CD4-positive, alpha-beta T cell (primary cell): ENCODE data around the gene RBBP4. TPM values are rescaled to one million over a fixed set of nuclear protein-coding genes. Genes with fewer than 3 reads are reported as not detected.

Source experiments
- ATAC-seq: fragments of 200-7000 bp; cut with Tn5 transposase; one replicate; pipeline ENCODE4 v1.10.0; 2022; ENCODE audit warnings: mild to moderate bottlenecking; ENCODE audit not compliant: poor library complexity
- CTCF ChIA-PET: fragments of 350-600 bp; sonication (Branson Sonifier 250); formaldehyde crosslinking; loops from one replicate; lab custom pipeline; 2021; ENCODE audit warnings: antibody characterized with exemption, inconsistent platforms; lab: Charles Lee
- POLR2A ChIA-PET: fragments of 350-600 bp; sonication (Branson Sonifier 250); formaldehyde crosslinking; loops from one replicate; lab custom pipeline; 2021; ENCODE audit warnings: antibody characterized with exemption, inconsistent platforms; lab: Charles Lee
- DNase-seq, 14 experiments: peaks; one replicate each; pipeline ENCODE4 v3.0.0-alpha.2; 2013 to 2020; ENCODE audit warnings: mixed read lengths in 2 of 14
- H3K27ac ChIP-seq, 2 donors: one replicate each; pipeline versions ENCODE4 v1.5.1 to v1.7.0; 2013; ENCODE audit warnings: low read length in 2 of 2, low read depth in 1 of 2, mild to moderate bottlenecking in 1 of 2
- H3K27me3 ChIP-seq, 2 experiments: 1 replicate in 1 of 2; 2 replicates in 1 of 2; pipeline versions ENCODE4 v1.6.1 to v1.7.0; 2013; ENCODE audit warnings: low read length in 2 of 2, control low read depth in 1 of 2, mild to moderate bottlenecking in 1 of 2, moderate library complexity in 1 of 2; ENCODE audit not compliant: insufficient read depth in 2 of 2, control insufficient read depth in 1 of 2
- H3K36me3 ChIP-seq: one replicate; pipeline ENCODE4 v1.6.1; 2013; ENCODE audit warnings: low read length, control low read depth; ENCODE audit not compliant: insufficient read depth
- H3K4me1 ChIP-seq: one replicate; pipeline ENCODE4 v1.6.1; 2013; ENCODE audit warnings: low read length, control low read depth; ENCODE audit not compliant: insufficient read depth
- H3K4me3 ChIP-seq: one replicate; pipeline ENCODE4 v1.5.1; 2013; ENCODE audit warnings: mild to moderate bottlenecking, low read length, moderate library complexity
- H3K9me3 ChIP-seq, 2 experiments: 1 replicate in 1 of 2; 2 replicates in 1 of 2; pipeline versions ENCODE4 v1.6.1 to v1.7.0; 2013; ENCODE audit warnings: low read length in 2 of 2, mild to moderate bottlenecking in 2 of 2, control low read depth in 1 of 2, moderate library complexity in 1 of 2; ENCODE audit not compliant: control insufficient read depth in 1 of 2, insufficient read depth in 1 of 2
- H3K27ac Mint-ChIP-seq: one replicate; pipeline ENCODE4 v1.8.0; 2020; ENCODE audit warnings: mixed read lengths
- H3K27me3 Mint-ChIP-seq: one replicate; pipeline ENCODE4 v1.8.0; 2021; ENCODE audit warnings: mixed read lengths
- H3K36me3 Mint-ChIP-seq: one replicate; pipeline ENCODE4 v1.8.0; 2021; ENCODE audit warnings: low read depth, mixed read lengths
- H3K4me1 Mint-ChIP-seq: one replicate; pipeline ENCODE4 v1.8.0; 2021; ENCODE audit warnings: low read depth, mixed read lengths
- H3K4me3 Mint-ChIP-seq: one replicate; pipeline ENCODE4 v1.8.0; 2020; ENCODE audit warnings: mild to moderate bottlenecking, mixed read lengths
- H3K9me3 Mint-ChIP-seq: one replicate; pipeline ENCODE4 v1.8.0; 2020; ENCODE audit warnings: mixed read lengths
- intact Hi-C, 2 experiments: fragments of 100-400 bp; cut with DNase I in 1 of 2; cut with micrococcal nuclease in 1 of 2; formaldehyde crosslinking; loops; one replicate each; pipeline versions ENCODE4 v1.15.1 to v1.9.0; 2023 to 2025; cut with DNase I, micrococcal nuclease
- total RNA-seq, 174 experiments: library from RNA in 2 of 174; stranded (reverse) in 2 of 174; gene quantifications; one replicate each; pipeline ENCODE4 v1.2.3 and lab custom pipeline; 2021 to 2026
- TF ChIP-seq, protein P1 (sequence below): fragments of 200-600 bp; IDR thresholded peaks from one replicate; pipeline ENCODE4 v1.8.0; 2022; ENCODE audit warnings: antibody characterized with exemption, mild to moderate bottlenecking

Gene RBBP4
- total RNA-seq, 2 experiments from 2014 or later: 108 to 117 TPM

GRCh38 chr1:32686387-32686786 lies 35.4 kb downstream of the RBBP4 start:
- Mint-ChIP-seq H3K4me1 (no peaks in the 10 kb centered on the region), H3K27me3 (no peaks in the 10 kb centered on the region), H3K4me3 (no peak overlapping the region), H3K9me3 (no peaks in the 10 kb centered on the region), H3K36me3 (peaks cover 49% of the 10 kb centered on the region), H3K27ac (no peak overlapping the region)
- Histone ChIP-seq H3K27ac (no peak overlapping the region), H3K4me3 (no peak overlapping the region), H3K9me3 (no peaks in the 10 kb centered on the region), H3K27me3 (no peaks in the 10 kb centered on the region), H3K36me3 (peaks cover 47% of the 10 kb centered on the region), H3K4me1 (no peaks in the 10 kb centered on the region)
- DNase-seq (no peak), ATAC-seq (no peak)
- ChIA-PET CTCF (no interaction called here), POLR2A (interaction anchor here (1.4 kb wide), 1 partner anchor 36 kb away, joined by 5 read pairs; the partner anchor contains the start of genes RBBP4 and ZBTB8OS)
- intact Hi-C loops: no loop called here
- TF ChIP-seq, protein P1, sequence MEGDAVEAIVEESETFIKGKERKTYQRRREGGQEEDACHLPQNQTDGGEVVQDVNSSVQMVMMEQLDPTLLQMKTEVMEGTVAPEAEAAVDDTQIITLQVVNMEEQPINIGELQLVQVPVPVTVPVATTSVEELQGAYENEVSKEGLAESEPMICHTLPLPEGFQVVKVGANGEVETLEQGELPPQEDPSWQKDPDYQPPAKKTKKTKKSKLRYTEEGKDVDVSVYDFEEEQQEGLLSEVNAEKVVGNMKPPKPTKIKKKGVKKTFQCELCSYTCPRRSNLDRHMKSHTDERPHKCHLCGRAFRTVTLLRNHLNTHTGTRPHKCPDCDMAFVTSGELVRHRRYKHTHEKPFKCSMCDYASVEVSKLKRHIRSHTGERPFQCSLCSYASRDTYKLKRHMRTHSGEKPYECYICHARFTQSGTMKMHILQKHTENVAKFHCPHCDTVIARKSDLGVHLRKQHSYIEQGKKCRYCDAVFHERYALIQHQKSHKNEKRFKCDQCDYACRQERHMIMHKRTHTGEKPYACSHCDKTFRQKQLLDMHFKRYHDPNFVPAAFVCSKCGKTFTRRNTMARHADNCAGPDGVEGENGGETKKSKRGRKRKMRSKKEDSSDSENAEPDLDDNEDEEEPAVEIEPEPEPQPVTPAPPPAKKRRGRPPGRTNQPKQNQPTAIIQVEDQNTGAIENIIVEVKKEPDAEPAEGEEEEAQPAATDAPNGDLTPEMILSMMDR: no peak

- TF ChIP-seq, protein P1: no peak
- no peak overlapping the region for H3K27ac ChIP-seq
- no peaks in the 10 kb centered on the region for H3K9me3 Mint-ChIP-seq
- no peak overlapping the region for H3K4me3 ChIP-seq
- H3K4me1 Mint-ChIP-seq: no peaks in the 10 kb centered on the region
- ATAC-seq (no peak), DNase-seq (no peak)
- no peaks in the 10 kb centered on the region for H3K36me3 ChIP-seq
- H3K4me1 ChIP-seq: peaks cover 7% of the 10 kb centered on the region
- H3K4me3 Mint-ChIP-seq: no peak overlapping the region
- CTCF ChIA-PET: interaction anchor here (3.1 kb wide), 1 partner anchor 19 kb away, joined by 11 read pairs; no protein-coding TSS in a partner anchor
- no peaks in the 10 kb centered on the region for H3K27me3 Mint-ChIP-seq
- no peaks in the 10 kb centered on the region for H3K36me3 Mint-ChIP-seq
- no peaks in the 10 kb centered on the region for H3K9me3 ChIP-seq
- intact Hi-C loops: no loop called here
- POLR2A ChIA-PET: no interaction called here
- no peak overlapping the region for H3K27ac Mint-ChIP-seq
- H3K27me3 ChIP-seq: no peaks in the 10 kb centered on the region
Measured at GRCh38 chr1:32693455-32694174, 42.6 kb downstream of the RBBP4 start.

- no peak for ATAC-seq
- TF ChIP-seq, protein P1: no peak
- CTCF ChIA-PET: interaction anchor here (3.1 kb wide), 1 partner anchor 17 kb away, joined by 11 read pairs; no protein-coding TSS in a partner anchor
Measured at GRCh38 chr1:32695098-32695904, 44.3 kb downstream of the RBBP4 start.

More at GRCh38 chr1:32695098-32695904, 44.3 kb downstream of the RBBP4 start:
- H3K4me3 ChIP-seq: no peak overlapping the region
- POLR2A ChIA-PET: interaction anchor here (0.7 kb wide), 1 partner anchor 45 kb away, joined by 4 read pairs; the partner anchor contains the start of gene RBBP4
- no peaks in the 10 kb centered on the region for H3K27me3 ChIP-seq
- Mint-ChIP-seq H3K4me3 (no peak overlapping the region), H3K27me3 (peaks cover 4% of the 10 kb centered on the region), H3K9me3 (no peaks in the 10 kb centered on the region), H3K36me3 (no peaks in the 10 kb centered on the region), H3K27ac (no peak overlapping the region), H3K4me1 (no peaks in the 10 kb centered on the region)
- no peak overlapping the region for H3K27ac ChIP-seq
- no peak for DNase-seq
- no peaks in the 10 kb centered on the region for H3K9me3 ChIP-seq
- H3K4me1 ChIP-seq: peaks cover 7% of the 10 kb centered on the region
- intact Hi-C loops: no loop called here
- H3K36me3 ChIP-seq: no peaks in the 10 kb centered on the region
